ENCODE data around the gene CSF1. TPM values are rescaled to one million over a fixed set of nuclear protein-coding genes. Genes with fewer than 3 reads are reported as not detected.

The CSF1 gene
- total and polyA plus RNA-seq, 2 of the 13 experiments (the other 11 are each of a cell fraction or from before 2014, with no cell fraction given), result 4.6 to 13.3 TPM

GRCh38 chr1:109883248-109883955, 27.2 kb upstream of the CSF1 start (continued):
- TF ChIP-seq, protein P1, sequence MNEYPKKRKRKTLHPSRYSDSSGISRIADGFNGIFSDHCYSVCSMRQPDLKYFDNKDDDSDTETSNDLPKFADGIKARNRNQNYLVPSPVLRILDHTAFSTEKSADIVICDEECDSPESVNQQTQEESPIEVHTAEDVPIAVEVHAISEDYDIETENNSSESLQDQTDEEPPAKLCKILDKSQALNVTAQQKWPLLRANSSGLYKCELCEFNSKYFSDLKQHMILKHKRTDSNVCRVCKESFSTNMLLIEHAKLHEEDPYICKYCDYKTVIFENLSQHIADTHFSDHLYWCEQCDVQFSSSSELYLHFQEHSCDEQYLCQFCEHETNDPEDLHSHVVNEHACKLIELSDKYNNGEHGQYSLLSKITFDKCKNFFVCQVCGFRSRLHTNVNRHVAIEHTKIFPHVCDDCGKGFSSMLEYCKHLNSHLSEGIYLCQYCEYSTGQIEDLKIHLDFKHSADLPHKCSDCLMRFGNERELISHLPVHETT (CRISPR knock-in tag; conservative IDR thresholded peaks at IDR 0.05), result no peak
- TF ChIP-seq ZNF510 (CRISPR knock-in tag; IDR thresholded peaks at IDR 0.05; ENCODE audit: low read depth) (no peak), ZBTB20 (CRISPR knock-in tag; IDR thresholded peaks at IDR 0.05; ENCODE audit: borderline replicate concordance, low read depth) (no peak), CEBPG (CRISPR knock-in tag; IDR thresholded peaks at IDR 0.05) (peak; percentile 83), HES4 (CRISPR knock-in tag; IDR thresholded peaks at IDR 0.05; ENCODE audit: borderline replicate concordance) (no peak), HOXA3 (CRISPR knock-in tag; IDR thresholded peaks at IDR 0.05) (0 out of 2 replicates have a peak, but pooled peaks have one; percentile 15), ZNF180 (CRISPR knock-in tag; IDR thresholded peaks at IDR 0.05; ENCODE audit: borderline replicate concordance, low read depth) (no peak), E2F1 (CRISPR knock-in tag; IDR thresholded peaks at IDR 0.05) (no peak), ELF4 (CRISPR knock-in tag; IDR thresholded peaks at IDR 0.05; ENCODE audit: borderline replicate concordance) (no peak), KLF13 (CRISPR knock-in tag; IDR thresholded peaks at IDR 0.05) (0 out of 2 replicates have a peak, but pooled peaks have one; percentile 2), FOXK2 (IDR thresholded peaks at IDR 0.05) (no peak), CHD2 (IDR thresholded peaks at IDR 0.05; ENCODE audit: low read depth, low read length) (no peak), BCL6 (CRISPR knock-in tag; IDR thresholded peaks at IDR 0.05) (0 out of 2 replicates have a peak, but pooled peaks have one; percentile 9), ZNF788 (CRISPR knock-in tag; IDR thresholded peaks at IDR 0.05; ENCODE audit: borderline replicate concordance) (no peak), PHF5A (CRISPR knock-in tag; IDR thresholded peaks at IDR 0.05; ENCODE audit: low read depth, unreplicated experiment) (no peak), FOXM1 (CRISPR knock-in tag; IDR thresholded peaks at IDR 0.05) (no peak), ZSCAN9 (CRISPR knock-in tag; IDR thresholded peaks at IDR 0.05; ENCODE audit: borderline replicate concordance) (no peak), ZNF790 (CRISPR knock-in tag; IDR thresholded peaks at IDR 0.05; ENCODE audit: borderline replicate concordance) (no peak), SALL2 (CRISPR knock-in tag; IDR thresholded peaks at IDR 0.05) (no peak)
- TF ChIP-seq, protein P2, sequence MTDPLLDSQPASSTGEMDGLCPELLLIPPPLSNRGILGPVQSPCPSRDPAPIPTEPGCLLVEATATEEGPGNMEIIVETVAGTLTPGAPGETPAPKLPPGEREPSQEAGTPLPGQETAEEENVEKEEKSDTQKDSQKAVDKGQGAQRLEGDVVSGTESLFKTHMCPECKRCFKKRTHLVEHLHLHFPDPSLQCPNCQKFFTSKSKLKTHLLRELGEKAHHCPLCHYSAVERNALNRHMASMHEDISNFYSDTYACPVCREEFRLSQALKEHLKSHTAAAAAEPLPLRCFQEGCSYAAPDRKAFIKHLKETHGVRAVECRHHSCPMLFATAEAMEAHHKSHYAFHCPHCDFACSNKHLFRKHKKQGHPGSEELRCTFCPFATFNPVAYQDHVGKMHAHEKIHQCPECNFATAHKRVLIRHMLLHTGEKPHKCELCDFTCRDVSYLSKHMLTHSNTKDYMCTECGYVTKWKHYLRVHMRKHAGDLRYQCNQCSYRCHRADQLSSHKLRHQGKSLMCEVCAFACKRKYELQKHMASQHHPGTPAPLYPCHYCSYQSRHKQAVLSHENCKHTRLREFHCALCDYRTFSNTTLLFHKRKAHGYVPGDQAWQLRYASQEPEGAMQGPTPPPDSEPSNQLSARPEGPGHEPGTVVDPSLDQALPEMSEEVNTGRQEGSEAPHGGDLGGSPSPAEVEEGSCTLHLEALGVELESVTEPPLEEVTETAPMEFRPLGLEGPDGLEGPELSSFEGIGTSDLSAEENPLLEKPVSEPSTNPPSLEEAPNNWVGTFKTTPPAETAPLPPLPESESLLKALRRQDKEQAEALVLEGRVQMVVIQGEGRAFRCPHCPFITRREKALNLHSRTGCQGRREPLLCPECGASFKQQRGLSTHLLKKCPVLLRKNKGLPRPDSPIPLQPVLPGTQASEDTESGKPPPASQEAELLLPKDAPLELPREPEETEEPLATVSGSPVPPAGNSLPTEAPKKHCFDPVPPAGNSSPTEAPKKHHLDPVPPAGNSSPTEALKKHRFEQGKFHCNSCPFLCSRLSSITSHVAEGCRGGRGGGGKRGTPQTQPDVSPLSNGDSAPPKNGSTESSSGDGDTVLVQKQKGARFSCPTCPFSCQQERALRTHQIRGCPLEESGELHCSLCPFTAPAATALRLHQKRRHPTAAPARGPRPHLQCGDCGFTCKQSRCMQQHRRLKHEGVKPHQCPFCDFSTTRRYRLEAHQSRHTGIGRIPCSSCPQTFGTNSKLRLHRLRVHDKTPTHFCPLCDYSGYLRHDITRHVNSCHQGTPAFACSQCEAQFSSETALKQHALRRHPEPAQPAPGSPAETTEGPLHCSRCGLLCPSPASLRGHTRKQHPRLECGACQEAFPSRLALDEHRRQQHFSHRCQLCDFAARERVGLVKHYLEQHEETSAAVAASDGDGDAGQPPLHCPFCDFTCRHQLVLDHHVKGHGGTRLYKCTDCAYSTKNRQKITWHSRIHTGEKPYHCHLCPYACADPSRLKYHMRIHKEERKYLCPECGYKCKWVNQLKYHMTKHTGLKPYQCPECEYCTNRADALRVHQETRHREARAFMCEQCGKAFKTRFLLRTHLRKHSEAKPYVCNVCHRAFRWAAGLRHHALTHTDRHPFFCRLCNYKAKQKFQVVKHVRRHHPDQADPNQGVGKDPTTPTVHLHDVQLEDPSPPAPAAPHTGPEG (CRISPR knock-in tag; IDR thresholded peaks at IDR 0.05), result no peak
- TF ChIP-seq, protein P3, sequence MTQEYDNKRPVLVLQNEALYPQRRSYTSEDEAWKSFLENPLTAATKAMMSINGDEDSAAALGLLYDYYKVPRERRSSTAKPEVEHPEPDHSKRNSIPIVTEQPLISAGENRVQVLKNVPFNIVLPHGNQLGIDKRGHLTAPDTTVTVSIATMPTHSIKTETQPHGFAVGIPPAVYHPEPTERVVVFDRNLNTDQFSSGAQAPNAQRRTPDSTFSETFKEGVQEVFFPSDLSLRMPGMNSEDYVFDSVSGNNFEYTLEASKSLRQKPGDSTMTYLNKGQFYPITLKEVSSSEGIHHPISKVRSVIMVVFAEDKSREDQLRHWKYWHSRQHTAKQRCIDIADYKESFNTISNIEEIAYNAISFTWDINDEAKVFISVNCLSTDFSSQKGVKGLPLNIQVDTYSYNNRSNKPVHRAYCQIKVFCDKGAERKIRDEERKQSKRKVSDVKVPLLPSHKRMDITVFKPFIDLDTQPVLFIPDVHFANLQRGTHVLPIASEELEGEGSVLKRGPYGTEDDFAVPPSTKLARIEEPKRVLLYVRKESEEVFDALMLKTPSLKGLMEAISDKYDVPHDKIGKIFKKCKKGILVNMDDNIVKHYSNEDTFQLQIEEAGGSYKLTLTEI (CRISPR knock-in tag; conservative IDR thresholded peaks at IDR 0.05), result no peak

Data from HepG2 (cell line).